Endothelial cell of umbilical vein (primary cell): ENCODE measurements around the gene ABAT. TPM values are rescaled to one million over a fixed set of nuclear protein-coding genes. Genes with fewer than 3 reads are reported as not detected.

Source experiments
- BruUV-seq: library from RNA; stranded (reverse); fragments of 400-500 nt; replicated peaks from 2 replicates; lab custom pipeline; 2021; lab: Mats Ljungman, UMichigan
- CTCF ChIA-PET: fragments of 300-600, 350-600 bp; sonication (Branson Sonifier 250); formaldehyde crosslinking; loops from one replicate; lab custom pipeline; 2021; ENCODE audit warnings: antibody characterized with exemption, inconsistent platforms; lab: Charles Lee
- POLR2A ChIA-PET: fragments of 300-600, 350-600 bp; sonication (Branson Sonifier 250); formaldehyde crosslinking; loops from one replicate; lab custom pipeline; 2021; ENCODE audit warnings: antibody characterized with exemption, inconsistent platforms; lab: Charles Lee
- DNase-seq: peaks from one replicate; pipeline ENCODE4 v3.0.0-alpha.2; 2011; ENCODE audit warnings: low read depth, low spot score
- FAIRE-seq: peaks from 2 replicates; lab custom pipeline; 2011; peaks lifted over from hg19 to GRCh38; lab: Jason Lieb, UNC
- H2AFZ ChIP-seq: 2 replicates; pipeline ENCODE4 v1.6.0; 2012; ENCODE audit warnings: low read depth, low read length, control low read depth, inconsistent platforms
- H3K27ac ChIP-seq: 2 replicates; pipeline ENCODE4 v1.5.1; 2011; ENCODE audit warnings: low read depth, mild to moderate bottlenecking, control low read depth, low read length, moderate library complexity; ENCODE audit not compliant: insufficient read depth
- H3K27me3 ChIP-seq, 2 experiments: 2 replicates each; pipeline versions ENCODE4 v1.6.0 to v1.6.1; 2011; ENCODE audit warnings: low read length in 2 of 2, mixed read lengths in 1 of 2; ENCODE audit not compliant: control insufficient read depth in 2 of 2, insufficient read depth in 2 of 2
- H3K36me3 ChIP-seq, 2 experiments: 2 replicates in 1 of 2; 3 replicates in 1 of 2; pipeline ENCODE4 v1.5.1; 2011; ENCODE audit warnings: low read length in 2 of 2, mild to moderate bottlenecking in 1 of 2, moderate library complexity in 1 of 2; ENCODE audit not compliant: control insufficient read depth in 2 of 2, insufficient read depth in 2 of 2; ENCODE audit errors: extremely low read depth in 1 of 2
- H3K4me1 ChIP-seq: 3 replicates; pipeline ENCODE4 v1.5.1; 2011; ENCODE audit warnings: mild to moderate bottlenecking, low read length; ENCODE audit not compliant: control insufficient read depth, insufficient read depth; ENCODE audit errors: extremely low read depth
- H3K4me2 ChIP-seq: 2 replicates; pipeline ENCODE4 v1.6.1; 2011; ENCODE audit warnings: low read length, control low read depth, mixed read lengths; ENCODE audit not compliant: insufficient read depth
- H3K4me3 ChIP-seq, 3 experiments: fragments of 200-600 bp in 1 of 3; sonication (generic), shearing (Covaris generic) in 1 of 3; replicated peaks in 1 of 3; 2 replicates each; pipeline ENCODE4 v1.5.1; 2011 to 2016; ENCODE audit warnings: control low read depth in 3 of 3, low read length in 3 of 3, mild to moderate bottlenecking in 2 of 3, inconsistent platforms in 1 of 3, low read depth in 1 of 3, moderate library complexity in 1 of 3; ENCODE audit not compliant: insufficient read depth in 1 of 3
- H3K79me2 ChIP-seq: 2 replicates; pipeline ENCODE4 v1.6.0; 2012; ENCODE audit warnings: low read length, inconsistent platforms; ENCODE audit not compliant: control insufficient read depth, insufficient read depth
- H3K9ac ChIP-seq: replicated peaks from 2 replicates; pipeline ENCODE3; 2011; ENCODE audit warnings: low read length, control low read depth; ENCODE audit not compliant: insufficient read depth; ENCODE audit errors: extremely low read depth
- H3K9me1 ChIP-seq: replicated peaks from 3 replicates; pipeline ENCODE4 v1.6.0; 2011; ENCODE audit warnings: mild to moderate bottlenecking, low read length; ENCODE audit not compliant: control insufficient read depth, insufficient read depth; ENCODE audit errors: extremely low read depth
- H3K9me3 ChIP-seq: replicated peaks from 2 replicates; pipeline ENCODE4 v1.5.1; 2012; ENCODE audit warnings: low read length, inconsistent platforms; ENCODE audit not compliant: control insufficient read depth, insufficient read depth
- H4K20me1 ChIP-seq: replicated peaks from 2 replicates; pipeline ENCODE3; 2011; ENCODE audit warnings: mild to moderate bottlenecking, low read length; ENCODE audit not compliant: control insufficient read depth, insufficient read depth; ENCODE audit errors: extremely low read depth
- CTCF ChIP-seq, 2 donors: IDR thresholded peaks; 1 replicate in 1 of 2; 2 replicates in 1 of 2; pipeline ENCODE4 v1.5.1; 2011; ENCODE audit warnings: low read length in 2 of 2, mild to moderate bottlenecking in 2 of 2, moderate library complexity in 2 of 2, control low read depth in 1 of 2, inconsistent platforms in 1 of 2, low read depth in 1 of 2; ENCODE audit not compliant: insufficient read depth in 1 of 2; ENCODE audit errors: extremely low read depth in 1 of 2
- EZH2 ChIP-seq: IDR thresholded peaks from 2 replicates; pipeline ENCODE4 v1.6.1; 2012; ENCODE audit warnings: borderline replicate concordance, low read depth, mild to moderate bottlenecking, moderate library complexity, low read length, inconsistent platforms; ENCODE audit not compliant: severe bottlenecking
- FOS ChIP-seq: IDR thresholded peaks from 2 replicates; pipeline ENCODE4 v1.6.1; 2011; ENCODE audit warnings: mild to moderate bottlenecking, low read length, moderate library complexity, borderline replicate concordance; ENCODE audit not compliant: insufficient read depth
- GATA2 ChIP-seq: IDR thresholded peaks from 2 replicates; pipeline ENCODE4 v1.7.0; 2011; ENCODE audit warnings: low read depth, mild to moderate bottlenecking, moderate library complexity, mixed read lengths, low read length; ENCODE audit not compliant: insufficient read length, insufficient read depth
- JUN ChIP-seq: IDR thresholded peaks from 2 replicates; pipeline ENCODE4 v1.6.1; 2011; ENCODE audit warnings: borderline replicate concordance, low read depth; ENCODE audit not compliant: insufficient read length, insufficient read depth
- MYC ChIP-seq: IDR thresholded peaks from one replicate; pipeline ENCODE4 v1.6.1; 2011; ENCODE audit warnings: mild to moderate bottlenecking, low read depth, low read length
- POLR2A ChIP-seq: IDR thresholded peaks from 2 replicates; pipeline ENCODE4 v1.6.1; 2012; ENCODE audit warnings: low read depth, mild to moderate bottlenecking, control low read depth, low read length
- POLR2AphosphoS5 ChIP-seq: IDR thresholded peaks from 2 replicates; pipeline ENCODE4 v1.6.1; 2012; ENCODE audit warnings: low read depth, mild to moderate bottlenecking, control low read depth, low read length, moderate library complexity; ENCODE audit not compliant: insufficient read depth
- dilution Hi-C: fragments of 300-500 bp; cut with MboI; formaldehyde crosslinking; loops from one replicate; pipeline ENCODE4 v1.15.0; 2019; ENCODE audit warnings: low sequenced_read_pairs; ENCODE audit not compliant: extremely low pct_ligation_motif_present
- intact Hi-C: fragments of 100-400 bp; cut with micrococcal nuclease; formaldehyde crosslinking; loops from one replicate; pipeline ENCODE4 v1.10.0; 2022
- polyA plus RNA-seq, 4 experiments: library from polyadenylated mRNA; depleted of rRNA in 3 of 4; stranded (reverse) in 3 of 4; unstranded in 1 of 4; fragments of >200 nt; gene quantifications; 2 replicates each; pipeline versions ENCODE4 v1.2.1 to v1.2.3, GENCODE V29; 2011 to 2012; ENCODE audit warnings: missing spikeins in 1 of 4
- total RNA-seq: library from RNA; stranded (reverse); gene quantifications from 2 replicates; pipeline ENCODE4 v1.2.3, GENCODE V29; 2021
- TF ChIP-seq, protein P1 (sequence below): IDR thresholded peaks from 2 replicates; pipeline ENCODE4 v1.6.1; 2011; ENCODE audit not compliant: insufficient read depth, insufficient read length

Gene ABAT
- total and polyA plus RNA-seq, 2 donors (not counting 3 experiments of a cell fraction or from before 2014, with no cell fraction given): 1.3 to 1.4 TPM

- H3K9me3 ChIP-seq: no peaks in the 10 kb centered on the region
- no peak for TF ChIP-seq MYC
- TF ChIP-seq POLR2A: no peak
- TF ChIP-seq, protein P1, sequence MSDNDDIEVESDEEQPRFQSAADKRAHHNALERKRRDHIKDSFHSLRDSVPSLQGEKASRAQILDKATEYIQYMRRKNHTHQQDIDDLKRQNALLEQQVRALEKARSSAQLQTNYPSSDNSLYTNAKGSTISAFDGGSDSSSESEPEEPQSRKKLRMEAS: no peak
- TF ChIP-seq GATA2: no peak
- TF ChIP-seq POLR2AphosphoS5: no peak
- no peak for TF ChIP-seq FOS
- no peak for TF ChIP-seq EZH2
- TF ChIP-seq JUN: no peak
- no peaks in the 10 kb centered on the region for H3K27me3 ChIP-seq
- no peak overlapping the region for H3K9ac ChIP-seq
- ChIA-PET CTCF (no interaction called here), POLR2A (no interaction called here)
- H3K4me3 ChIP-seq: no peak overlapping the region
- H3K4me1 ChIP-seq: no peaks in the 10 kb centered on the region
- H4K20me1 ChIP-seq: no peaks in the 10 kb centered on the region
- no peaks in the 10 kb centered on the region for H3K36me3 ChIP-seq
- FAIRE-seq (no peak), DNase-seq (no peak)
- BruUV-seq: no TSS peak
- H2AFZ ChIP-seq: no peak overlapping the region
- no peaks in the 10 kb centered on the region for H3K79me2 ChIP-seq
- H3K9me1 ChIP-seq: no peaks in the 10 kb centered on the region
- dilution Hi-C loops: no loop called here
- no peak overlapping the region for H3K27ac ChIP-seq
- intact Hi-C loops: no loop called here
- H3K4me2 ChIP-seq: no peak overlapping the region
Observed at GRCh38 chr16:8714807-8715206, 40.4 kb downstream of the ABAT start.

- no peaks in the 10 kb centered on the region for H3K36me3 ChIP-seq
- no peak for FAIRE-seq
- H3K79me2 ChIP-seq: no peaks in the 10 kb centered on the region
- H3K9me3 ChIP-seq: no peaks in the 10 kb centered on the region
- H3K27ac ChIP-seq: no peak overlapping the region
- dilution Hi-C loops: no loop called here
- TF ChIP-seq CTCF (IDR thresholded peaks at IDR 0.05; ENCODE audit: extremely low read depth in 1 of 2, insufficient read depth in 1 of 2, low read depth in 1 of 2, low read length in 2 of 2) (no peak), GATA2 (no peak), MYC (no peak), POLR2A (no peak), JUN (no peak)
- H4K20me1 ChIP-seq: no peaks in the 10 kb centered on the region
- ChIA-PET CTCF (no interaction called here), POLR2A (no interaction called here)
- H3K4me3 ChIP-seq: no peak overlapping the region
- no peak overlapping the region for H2AFZ ChIP-seq
- DNase-seq: no peak
- H3K27me3 ChIP-seq: no peaks in the 10 kb centered on the region
- H3K4me2 ChIP-seq: no peak overlapping the region
- H3K9ac ChIP-seq: no peak overlapping the region
- no peaks in the 10 kb centered on the region for H3K9me1 ChIP-seq
- intact Hi-C loops: no loop called here
- no TSS peak for BruUV-seq
- no peaks in the 10 kb centered on the region for H3K4me1 ChIP-seq
Observed at GRCh38 chr16:8716052-8716451, 41.6 kb downstream of the ABAT start.
